H9 (cell line): ENCODE data around the gene OR6C65. TPM values are rescaled to one million over a fixed set of nuclear protein-coding genes. Genes with fewer than 3 reads are reported as not detected.

ENCODE experiments used
- DNase-seq: peaks from one replicate; pipeline ENCODE4 v3.0.0-alpha.2; 2017
- H2AFZ ChIP-seq: one replicate; pipeline ENCODE4 v1.6.1; 2013; ENCODE audit warnings: mild to moderate bottlenecking, low read length, control low read depth, moderate library complexity
- H2AK5ac ChIP-seq: 2 replicates; pipeline ENCODE4 v1.6.1; 2013; ENCODE audit warnings: low read length, control low read depth, mixed read lengths; ENCODE audit not compliant: insufficient read length
- H2BK120ac ChIP-seq: one replicate; pipeline ENCODE4 v1.6.1; 2013; ENCODE audit warnings: low read depth, mild to moderate bottlenecking, low read length, control low read depth, inconsistent platforms; ENCODE audit not compliant: poor library complexity, severe bottlenecking
- H2BK12ac ChIP-seq: 2 replicates; pipeline ENCODE4 v1.6.1; 2013; ENCODE audit warnings: low read length, control low read depth, mixed read lengths, low read depth; ENCODE audit not compliant: insufficient read length
- H2BK15ac ChIP-seq: 2 replicates; pipeline ENCODE4 v1.6.1; 2013; ENCODE audit warnings: low read depth, low read length, control low read depth
- H2BK20ac ChIP-seq: one replicate; pipeline ENCODE4 v1.6.1; 2013; ENCODE audit warnings: low read depth, mild to moderate bottlenecking, low read length, control low read depth, inconsistent platforms; ENCODE audit not compliant: poor library complexity, severe bottlenecking
- H2BK5ac ChIP-seq: 2 replicates; pipeline ENCODE4 v1.6.1; 2013; ENCODE audit warnings: low read length, control low read depth, mixed read lengths; ENCODE audit not compliant: insufficient read length
- H3K14ac ChIP-seq: 2 replicates; pipeline ENCODE4 v1.6.1; 2013; ENCODE audit warnings: low read length, control low read depth; ENCODE audit not compliant: insufficient read depth
- H3K18ac ChIP-seq: 2 replicates; pipeline ENCODE4 v1.6.1; 2013; ENCODE audit warnings: low read depth, mild to moderate bottlenecking, mixed read lengths, low read length, control low read depth; ENCODE audit not compliant: insufficient read length
- H3K23ac ChIP-seq: 2 replicates; pipeline ENCODE4 v1.6.1; 2013; ENCODE audit warnings: low read length, control low read depth, mixed read lengths, low read depth; ENCODE audit not compliant: insufficient read length
- H3K23me2 ChIP-seq: 2 replicates; pipeline ENCODE4 v1.6.1; 2013; ENCODE audit warnings: low read depth, mild to moderate bottlenecking, mixed read lengths, low read length, control low read depth; ENCODE audit not compliant: insufficient read length, poor library complexity, severe bottlenecking
- H3K27ac ChIP-seq: 2 replicates; pipeline ENCODE4 v1.5.1; 2013; ENCODE audit warnings: low read length, control low read depth, mixed read lengths, low read depth; ENCODE audit not compliant: insufficient read length
- H3K27me3 ChIP-seq: 2 replicates; pipeline ENCODE4 v1.6.1; 2013; ENCODE audit warnings: low read length, control low read depth, inconsistent platforms; ENCODE audit not compliant: insufficient read depth
- H3K4ac ChIP-seq: 2 replicates; pipeline ENCODE4 v1.6.1; 2013; ENCODE audit warnings: low read depth, mild to moderate bottlenecking, control low read depth, inconsistent platforms, low read length, moderate library complexity
- H3K4me1 ChIP-seq: 2 replicates; pipeline ENCODE4 v1.6.1; 2013; ENCODE audit warnings: low read length, control low read depth, inconsistent platforms; ENCODE audit not compliant: insufficient read depth
- H3K4me2 ChIP-seq: 2 replicates; pipeline ENCODE4 v1.6.1; 2013; ENCODE audit warnings: low read length, control low read depth, mixed read lengths; ENCODE audit not compliant: insufficient read length, insufficient read depth
- H3K56ac ChIP-seq: 2 replicates; pipeline ENCODE4 v1.6.1; 2013; ENCODE audit warnings: low read depth, mild to moderate bottlenecking, mixed read lengths, low read length, control low read depth; ENCODE audit not compliant: insufficient read length
- H3K79me1 ChIP-seq: 2 replicates; pipeline ENCODE4 v1.6.1; 2013; ENCODE audit warnings: low read depth, mild to moderate bottlenecking, moderate library complexity, low read length, control low read depth, inconsistent platforms; ENCODE audit not compliant: insufficient read depth, poor library complexity, severe bottlenecking
- H3K79me2 ChIP-seq: 2 replicates; pipeline ENCODE4 v1.6.1; 2013; ENCODE audit warnings: low read length, control low read depth, inconsistent platforms; ENCODE audit not compliant: insufficient read depth
- H3K9ac ChIP-seq: 2 replicates; pipeline ENCODE4 v1.6.1; 2013; ENCODE audit warnings: low read length, control low read depth, mixed read lengths; ENCODE audit not compliant: insufficient read length; ENCODE audit errors: extremely low read depth
- H3K9me3 ChIP-seq: one replicate; pipeline ENCODE4 v1.6.1; 2013; ENCODE audit warnings: low read depth, low read length, inconsistent platforms; ENCODE audit not compliant: control insufficient read depth
- H3T11ph ChIP-seq: one replicate; pipeline ENCODE4 v1.6.1; 2013; ENCODE audit warnings: mild to moderate bottlenecking, low read length, control low read depth, inconsistent platforms
- H4K20me1 ChIP-seq: one replicate; pipeline ENCODE4 v1.6.1; 2013; ENCODE audit not compliant: control insufficient read depth, insufficient read length, insufficient read depth
- H4K5ac ChIP-seq: 2 replicates; pipeline ENCODE4 v1.6.1; 2013; ENCODE audit warnings: low read depth, mild to moderate bottlenecking, mixed read lengths, low read length, control low read depth; ENCODE audit not compliant: insufficient read length
- H4K8ac ChIP-seq: replicated peaks from 2 replicates; pipeline ENCODE4 v1.6.1; 2013; ENCODE audit warnings: low read length, control low read depth, mixed read lengths, low read depth; ENCODE audit not compliant: insufficient read length
- H4K91ac ChIP-seq: 2 replicates; pipeline ENCODE4 v1.6.1; 2013; ENCODE audit warnings: low read depth, mild to moderate bottlenecking, moderate library complexity, mixed read lengths, low read length, control low read depth; ENCODE audit not compliant: insufficient read length
- H3K27ac Mint-ChIP-seq, 3 experiments: 2 replicates in 2 of 3; 3 replicates in 1 of 3; pipeline ENCODE4 v1.8.0; 2020 to 2021; ENCODE audit warnings: mixed read lengths in 3 of 3, mild to moderate bottlenecking in 1 of 3, moderate library complexity in 1 of 3
- H3K27me3 Mint-ChIP-seq: 2 replicates; pipeline ENCODE4 v1.8.0; 2021; ENCODE audit warnings: low read depth, mild to moderate bottlenecking, moderate library complexity, mixed read lengths
- H3K36me3 Mint-ChIP-seq, 3 experiments: 2 replicates in 2 of 3; 3 replicates in 1 of 3; pipeline ENCODE4 v1.8.0; 2020 to 2021; ENCODE audit warnings: low read depth in 3 of 3, mixed read lengths in 3 of 3; ENCODE audit not compliant: insufficient read depth in 1 of 3
- H3K4me1 Mint-ChIP-seq, 2 experiments: 2 replicates each; pipeline ENCODE4 v1.8.0; 2020; ENCODE audit warnings: mixed read lengths in 2 of 2
- H3K4me3 Mint-ChIP-seq, 2 experiments: 2 replicates in 1 of 2; 3 replicates in 1 of 2; pipeline ENCODE4 v1.8.0; 2020 to 2021; ENCODE audit warnings: mild to moderate bottlenecking in 2 of 2, mixed read lengths in 2 of 2, moderate library complexity in 1 of 2
- H3K9me3 Mint-ChIP-seq, 2 experiments: 2 replicates in 1 of 2; 3 replicates in 1 of 2; pipeline ENCODE4 v1.8.0; 2020; ENCODE audit warnings: mild to moderate bottlenecking in 2 of 2, mixed read lengths in 2 of 2, moderate library complexity in 1 of 2
- CTCF ChIP-seq: fragments of 200-600 bp; sonication (generic); conservative IDR thresholded peaks from 3 replicates; pipeline ENCODE4 v1.8.0; 2021; ENCODE audit warnings: antibody characterized with exemption, mild to moderate bottlenecking
- WGBS: extraction: QIAGEN DNeasy Blood & Tissue Kit; methylation state at CpG from one replicate; pipeline ENCODE4 v1.1.7; 2013; ENCODE audit warnings: missing lambda C conversion rate, low lambda C conversion rate, mixed read lengths; ENCODE audit not compliant: insufficient read length; ENCODE audit errors: extremely low coverage; 5-methylcytosine and 5-hydroxymethylcytosine counted together
- total RNA-seq: library from RNA; stranded (reverse); gene quantifications from 2 replicates; pipeline ENCODE4 v1.2.1, GENCODE V29; 2021

Gene OR6C65
- total RNA-seq, 1 experiment from 2014 or later: not detected

- Mint-ChIP-seq H3K4me1 (no peaks in the 10 kb centered on the region), H3K36me3 (no peaks in the 10 kb centered on the region), H3K4me3 (no peak overlapping the region), H3K27me3 (no peaks in the 10 kb centered on the region), H3K27ac (no peak overlapping the region), H3K9me3 (no peaks in the 10 kb centered on the region)
- Histone ChIP-seq H4K91ac (no peak overlapping the region), H2AFZ (no peak overlapping the region), H2AK5ac (no peak overlapping the region), H2BK12ac (no peak overlapping the region), H3K56ac (no peak overlapping the region), H2BK5ac (no peak overlapping the region), H2BK15ac (no peak overlapping the region), H2BK120ac (no peak overlapping the region), H2BK20ac (no peak overlapping the region), H4K20me1 (no peaks in the 10 kb centered on the region), H3K27ac (no peak overlapping the region), H3K27me3 (no peaks in the 10 kb centered on the region), H4K5ac (no peak overlapping the region), H3K4ac (no peak overlapping the region), H3K23ac (no peak overlapping the region), H4K8ac (no peak overlapping the region), H3K14ac (no peak overlapping the region), H3K4me2 (no peak overlapping the region), H3K23me2 (no peaks in the 10 kb centered on the region), H3K4me1 (no peaks in the 10 kb centered on the region), H3K9me3 (no peaks in the 10 kb centered on the region), H3K18ac (no peak overlapping the region), H3T11ph (no peak overlapping the region), H3K79me2 (no peaks in the 10 kb centered on the region), H3K9ac (no peak overlapping the region), H3K79me1 (no peaks in the 10 kb centered on the region)
- no peak for DNase-seq
- no CpG with 5 or more reads among the region's 3 CpGs for WGBS
- TF ChIP-seq CTCF: no peak
These were observed 35.2 kb upstream of the OR6C65 start for GRCh38 chr12:55365086-55365485.
